ENCODE measurements around the gene SCYGR3. TPM values are rescaled to one million over a fixed set of nuclear protein-coding genes. Genes with fewer than 3 reads are reported as not detected.
A peak's percentile ranks its signal among the peaks of the same experiment; 100 is the strongest.

The SCYGR3 gene
- total RNA-seq: not detected

GRCh38 chr2:227614740-227615139 is at the start of gene SCYGR3:
Gene SCYGR3, minus strand, starts transcription at chr2:227614840. Its CDS starts 0 bp downstream, at chr2:227614840.
- H3K27me3 Mint-ChIP-seq (ENCODE audit: low read depth): peaks cover 23% of the 10 kb centered on the region
- H3K36me3 Mint-ChIP-seq (ENCODE audit: insufficient read depth): no peaks in the 10 kb centered on the region
- H3K9me3 Mint-ChIP-seq: no peaks in the 10 kb centered on the region
- no peak for ATAC-seq
- no peak within 1 kb of the TSS for H3K4me3 Mint-ChIP-seq
- no peak for DNase-seq
- H3K4me1 Mint-ChIP-seq (ENCODE audit: low read depth): no peaks in the 10 kb centered on the region

GRCh38 chr2:227661827-227662226 is 47.2 kb upstream of the SCYGR3 start:
- no peaks in the 10 kb centered on the region for H3K4me1 Mint-ChIP-seq (ENCODE audit: low read depth)
- H3K9me3 Mint-ChIP-seq: no peaks in the 10 kb centered on the region
- H3K4me3 Mint-ChIP-seq: no peak overlapping the region
- H3K27me3 Mint-ChIP-seq (ENCODE audit: low read depth): no peaks in the 10 kb centered on the region
- no peak for ATAC-seq
- no peaks in the 10 kb centered on the region for H3K36me3 Mint-ChIP-seq (ENCODE audit: insufficient read depth)
- no peak for DNase-seq

GRCh38 chr2:227661025-227661649 is 46.5 kb upstream of the SCYGR3 start:
- H3K36me3 Mint-ChIP-seq (ENCODE audit: insufficient read depth): no peaks in the 10 kb centered on the region
- H3K4me3 Mint-ChIP-seq: no peak overlapping the region
- no peaks in the 10 kb centered on the region for H3K9me3 Mint-ChIP-seq
- ATAC-seq (no peak), DNase-seq (no peak)
- no peaks in the 10 kb centered on the region for H3K4me1 Mint-ChIP-seq (ENCODE audit: low read depth)
- H3K27me3 Mint-ChIP-seq (ENCODE audit: low read depth): no peaks in the 10 kb centered on the region

- Mint-ChIP-seq H3K4me3 (no peak overlapping the region), H3K9me3 (no peaks in the 10 kb centered on the region), H3K4me1 (ENCODE audit: low read depth) (no peaks in the 10 kb centered on the region), H3K36me3 (ENCODE audit: insufficient read depth) (no peaks in the 10 kb centered on the region), H3K27me3 (ENCODE audit: low read depth) (peaks cover 2% of the 10 kb centered on the region)
- DNase-seq: no peak
- ATAC-seq: no peak
Measured at GRCh38 chr2:227657199-227657845, 42.7 kb upstream of the SCYGR3 start.

GRCh38 chr2:227655454-227655853 is 40.8 kb upstream of the SCYGR3 start:
- no peaks in the 10 kb centered on the region for H3K4me1 Mint-ChIP-seq (ENCODE audit: low read depth)
- H3K27me3 Mint-ChIP-seq (ENCODE audit: low read depth): peaks cover 4% of the 10 kb centered on the region
- H3K9me3 Mint-ChIP-seq: no peaks in the 10 kb centered on the region
- no peak overlapping the region for H3K4me3 Mint-ChIP-seq
- ATAC-seq (peak in 1 of 2 donors; percentile 55), DNase-seq (no peak)
- no peaks in the 10 kb centered on the region for H3K36me3 Mint-ChIP-seq (ENCODE audit: insufficient read depth)

- no peak for DNase-seq
- no peaks in the 10 kb centered on the region for H3K36me3 Mint-ChIP-seq (ENCODE audit: insufficient read depth)
- no peaks in the 10 kb centered on the region for H3K4me1 Mint-ChIP-seq (ENCODE audit: low read depth)
- H3K9me3 Mint-ChIP-seq: no peaks in the 10 kb centered on the region
- H3K4me3 Mint-ChIP-seq: no peak overlapping the region
- no peak for ATAC-seq
- peaks cover 4% of the 10 kb centered on the region for H3K27me3 Mint-ChIP-seq (ENCODE audit: low read depth)
Measured at GRCh38 chr2:227654426-227654825, 39.8 kb upstream of the SCYGR3 start.

GRCh38 chr2:227653419-227653818 is 38.8 kb upstream of the SCYGR3 start:
- DNase-seq: no peak
- Mint-ChIP-seq H3K4me1 (ENCODE audit: low read depth) (no peaks in the 10 kb centered on the region), H3K27me3 (ENCODE audit: low read depth) (peaks cover 4% of the 10 kb centered on the region), H3K36me3 (ENCODE audit: insufficient read depth) (no peaks in the 10 kb centered on the region), H3K4me3 (no peak overlapping the region), H3K9me3 (no peaks in the 10 kb centered on the region)
- no peak for ATAC-seq

- no peak for DNase-seq
Measured at GRCh38 chr2:227643990-227644551, 29.4 kb upstream of the SCYGR3 start.

GRCh38 chr2:227642656-227643055 is 28.0 kb upstream of the SCYGR3 start:
- Mint-ChIP-seq H3K4me1 (ENCODE audit: low read depth) (no peaks in the 10 kb centered on the region), H3K36me3 (ENCODE audit: insufficient read depth) (no peaks in the 10 kb centered on the region), H3K27me3 (ENCODE audit: low read depth) (no peaks in the 10 kb centered on the region), H3K9me3 (no peaks in the 10 kb centered on the region), H3K4me3 (no peak overlapping the region)
- ATAC-seq (no peak), DNase-seq (no peak)

More at GRCh38 chr2:227643990-227644551, 29.4 kb upstream of the SCYGR3 start:
- no peaks in the 10 kb centered on the region for H3K27me3 Mint-ChIP-seq (ENCODE audit: low read depth)
- H3K4me3 Mint-ChIP-seq: no peak overlapping the region
- ATAC-seq: no peak
- H3K4me1 Mint-ChIP-seq (ENCODE audit: low read depth): no peaks in the 10 kb centered on the region
- no peaks in the 10 kb centered on the region for H3K36me3 Mint-ChIP-seq (ENCODE audit: insufficient read depth)
- H3K9me3 Mint-ChIP-seq: no peaks in the 10 kb centered on the region

- ATAC-seq: no peak
- Mint-ChIP-seq H3K36me3 (ENCODE audit: insufficient read depth) (no peaks in the 10 kb centered on the region), H3K9me3 (no peaks in the 10 kb centered on the region)
Measured at GRCh38 chr2:227634201-227634600, 19.6 kb upstream of the SCYGR3 start.

GRCh38 chr2:227632827-227633226 is 18.2 kb upstream of the SCYGR3 start:
- peaks cover 19% of the 10 kb centered on the region for H3K27me3 Mint-ChIP-seq (ENCODE audit: low read depth)
- no peaks in the 10 kb centered on the region for H3K9me3 Mint-ChIP-seq
- no peaks in the 10 kb centered on the region for H3K36me3 Mint-ChIP-seq (ENCODE audit: insufficient read depth)
- no peak overlapping the region for H3K4me3 Mint-ChIP-seq
- ATAC-seq: no peak
- no peaks in the 10 kb centered on the region for H3K4me1 Mint-ChIP-seq (ENCODE audit: low read depth)
- no peak for DNase-seq

More at GRCh38 chr2:227634201-227634600, 19.6 kb upstream of the SCYGR3 start:
- H3K27me3 Mint-ChIP-seq (ENCODE audit: low read depth): peaks cover 13% of the 10 kb centered on the region
- H3K4me1 Mint-ChIP-seq (ENCODE audit: low read depth): no peaks in the 10 kb centered on the region
- H3K4me3 Mint-ChIP-seq: no peak overlapping the region
- no peak for DNase-seq

GRCh38 chr2:227630322-227630721 is 15.7 kb upstream of the SCYGR3 start:
- Mint-ChIP-seq H3K4me3 (no peak overlapping the region), H3K9me3 (no peaks in the 10 kb centered on the region), H3K4me1 (ENCODE audit: low read depth) (no peaks in the 10 kb centered on the region), H3K27me3 (ENCODE audit: low read depth) (peaks cover 23% of the 10 kb centered on the region), H3K36me3 (ENCODE audit: insufficient read depth) (no peaks in the 10 kb centered on the region)
- DNase-seq: no peak
- no peak for ATAC-seq

- Mint-ChIP-seq H3K4me3 (no peak overlapping the region), H3K27me3 (ENCODE audit: low read depth) (peaks cover 23% of the 10 kb centered on the region), H3K4me1 (ENCODE audit: low read depth) (no peaks in the 10 kb centered on the region), H3K9me3 (no peaks in the 10 kb centered on the region), H3K36me3 (ENCODE audit: insufficient read depth) (no peaks in the 10 kb centered on the region)
- DNase-seq: no peak
- no peak for ATAC-seq
Measured at GRCh38 chr2:227629435-227629834, 14.8 kb upstream of the SCYGR3 start.

- Mint-ChIP-seq H3K27me3 (ENCODE audit: low read depth) (peaks cover 23% of the 10 kb centered on the region), H3K9me3 (no peaks in the 10 kb centered on the region), H3K4me1 (ENCODE audit: low read depth) (no peaks in the 10 kb centered on the region), H3K36me3 (ENCODE audit: insufficient read depth) (no peaks in the 10 kb centered on the region), H3K4me3 (no peak overlapping the region)
- ATAC-seq (peak; percentile 65 to 72), DNase-seq (no peak)
Measured at GRCh38 chr2:227627769-227628168, 13.1 kb upstream of the SCYGR3 start.

GRCh38 chr2:227626580-227627151 is 12.0 kb upstream of the SCYGR3 start:
- no peak for ATAC-seq
- H3K9me3 Mint-ChIP-seq: no peaks in the 10 kb centered on the region
- H3K4me1 Mint-ChIP-seq (ENCODE audit: low read depth): no peaks in the 10 kb centered on the region
- peaks cover 18% of the 10 kb centered on the region for H3K27me3 Mint-ChIP-seq (ENCODE audit: low read depth)
- DNase-seq: no peak
- no peak overlapping the region for H3K4me3 Mint-ChIP-seq
- no peaks in the 10 kb centered on the region for H3K36me3 Mint-ChIP-seq (ENCODE audit: insufficient read depth)
